GM04503 (cell line): ENCODE results near the gene GET4.
"Not testable (repeated sequence)": the region's sequence is repeated elsewhere in the genome, so short reads cannot be mapped to it uniquely, and the experiment has no call there.

ENCODE experiments used
- DNase-seq: peaks from one replicate; pipeline ENCODE4 v3.0.0-alpha.2; 2012; ENCODE audit warnings: low read depth

The GET4 gene

DNA sequence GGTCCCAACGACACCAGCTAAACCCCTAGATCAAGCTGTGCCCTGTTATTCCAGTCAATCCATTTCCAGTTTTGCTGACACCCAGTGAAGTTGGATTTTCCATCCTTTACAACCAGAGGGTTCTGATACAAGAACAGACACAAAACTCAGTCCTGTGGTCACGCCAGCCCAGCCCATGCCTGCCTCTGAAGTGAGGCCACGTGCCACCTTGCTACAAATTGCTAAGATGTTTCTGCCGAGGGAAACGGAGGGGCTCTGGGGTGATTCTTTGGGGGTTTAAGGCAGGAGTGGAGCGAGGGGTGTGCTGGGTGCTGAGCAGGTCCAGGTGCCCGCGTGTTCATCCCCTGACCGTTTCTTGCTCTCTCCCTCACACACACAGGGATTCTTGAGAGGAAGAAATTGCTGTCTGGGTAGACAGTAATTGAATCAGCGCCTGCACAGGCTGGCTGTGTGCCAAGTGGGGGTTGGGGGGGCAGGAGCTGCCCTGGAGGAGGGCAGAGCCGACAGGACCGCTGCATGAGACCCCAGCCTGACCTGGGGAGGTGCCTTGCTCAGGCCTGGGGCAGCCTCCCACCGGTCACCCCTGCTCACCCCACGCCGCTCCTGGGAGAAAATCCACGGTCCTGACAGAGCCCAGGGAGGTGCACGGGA, 40.1 kb downstream of the GET4 start:
- DNase-seq = no peak

DNA sequence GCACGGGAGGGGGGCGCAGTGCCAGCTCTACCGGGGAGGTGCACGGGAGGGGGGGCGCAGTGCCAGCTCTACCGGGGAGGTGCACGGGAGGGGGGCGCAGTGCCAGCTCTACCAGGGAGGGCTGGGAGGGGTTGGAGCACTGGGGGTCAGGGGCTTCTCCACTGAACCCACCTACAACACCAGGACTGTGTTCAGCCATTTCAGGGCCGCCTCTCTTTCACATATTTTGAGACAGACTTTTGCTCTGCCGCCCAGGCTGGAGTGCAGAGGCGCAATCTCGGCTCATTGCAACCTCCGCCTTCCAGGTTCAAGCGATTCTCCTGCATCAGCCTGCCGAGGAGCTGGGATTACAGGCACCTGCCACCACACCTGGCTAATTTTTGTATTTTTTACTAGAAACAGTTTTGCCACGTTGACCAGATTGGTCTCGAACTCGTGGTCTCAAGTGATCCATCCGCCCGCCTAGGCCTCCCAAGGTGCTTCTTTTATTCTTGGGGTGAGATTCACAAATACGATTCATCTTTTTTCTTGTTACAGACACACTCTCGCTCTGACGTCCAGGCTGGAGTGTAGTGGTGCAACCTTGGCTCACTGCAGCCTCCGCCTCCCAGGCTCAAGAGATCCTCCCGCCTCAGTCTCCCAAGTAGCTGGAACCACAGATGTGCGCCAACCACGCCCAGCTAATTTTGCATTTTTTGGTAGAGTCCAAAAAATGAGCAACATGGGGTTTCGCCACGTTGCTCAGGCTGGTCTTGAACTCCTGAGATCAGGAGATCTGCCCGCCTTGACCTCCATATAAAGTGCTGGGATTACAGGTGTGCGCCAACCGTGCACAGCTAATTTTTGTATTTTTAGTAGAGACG, 41.1 kb downstream of the GET4 start:
- DNase-seq = no peak

DNA sequence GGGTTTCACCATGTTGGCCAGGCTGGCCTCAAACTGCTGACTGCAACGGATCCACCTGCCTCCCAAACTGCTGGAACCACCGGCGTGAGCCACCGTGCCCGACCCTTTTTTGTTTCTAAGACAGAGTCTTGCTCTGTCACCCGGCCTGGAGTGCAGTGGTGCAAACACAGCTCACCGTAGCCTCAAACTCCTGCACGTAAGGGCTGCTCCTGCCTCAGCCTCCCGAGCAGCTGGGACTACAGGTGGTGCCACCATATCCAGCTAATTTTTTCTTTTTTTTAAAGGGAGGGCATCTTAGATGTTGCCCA, 41.7 kb downstream of the GET4 start:
- no peak for DNase-seq

DNA sequence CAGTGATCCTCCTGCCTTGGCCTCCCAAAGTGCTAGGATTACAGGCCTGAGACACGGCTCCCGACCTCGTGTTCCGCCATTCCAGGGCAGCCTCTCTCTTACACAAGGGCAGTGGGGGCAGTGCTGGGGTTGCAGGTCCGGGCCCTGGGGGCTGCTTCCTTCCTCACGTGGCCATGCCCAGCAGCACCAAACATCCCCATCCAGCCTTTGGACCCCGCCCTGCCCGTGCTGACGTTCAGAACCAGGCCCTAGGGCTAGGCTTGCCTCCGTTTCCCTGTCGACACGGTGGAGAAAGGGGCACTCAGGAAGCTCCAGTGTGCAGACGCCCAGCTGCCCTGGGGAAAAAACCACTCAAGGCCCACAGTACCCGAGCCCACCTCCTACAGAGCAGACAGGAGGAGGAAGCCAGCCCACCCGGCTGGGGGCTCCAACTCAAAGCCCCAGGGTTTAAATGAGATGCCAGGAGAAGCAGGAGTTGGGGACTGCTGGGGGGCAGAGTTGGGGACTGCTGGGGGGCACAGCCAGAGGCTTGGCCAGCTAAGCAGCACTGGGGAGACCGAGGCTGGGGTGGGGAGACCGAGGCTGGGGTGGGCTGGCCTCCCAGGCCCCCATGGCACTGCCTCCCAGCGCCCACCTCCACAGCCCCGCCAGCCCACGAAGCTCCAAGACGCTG, 42.2 kb downstream of the GET4 start:
- DNase-seq = no peak

DNA sequence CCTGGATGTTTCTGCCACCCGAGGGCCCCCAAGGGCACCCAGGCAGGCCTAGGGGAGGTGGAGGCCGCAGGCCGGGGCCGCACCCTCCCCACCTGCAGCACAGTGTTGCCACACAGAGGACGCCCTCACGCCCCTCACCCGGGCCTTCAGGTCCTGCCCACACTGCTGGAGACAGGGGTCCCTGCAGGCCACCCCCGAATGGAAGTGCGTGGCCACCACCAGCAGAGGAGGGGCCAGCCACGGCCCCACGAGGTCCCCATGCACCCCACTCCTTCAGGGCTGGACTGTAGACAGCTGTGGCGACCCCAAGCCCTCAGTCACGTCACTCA, 42.7 kb downstream of the GET4 start:
- DNase-seq = no peak

DNA sequence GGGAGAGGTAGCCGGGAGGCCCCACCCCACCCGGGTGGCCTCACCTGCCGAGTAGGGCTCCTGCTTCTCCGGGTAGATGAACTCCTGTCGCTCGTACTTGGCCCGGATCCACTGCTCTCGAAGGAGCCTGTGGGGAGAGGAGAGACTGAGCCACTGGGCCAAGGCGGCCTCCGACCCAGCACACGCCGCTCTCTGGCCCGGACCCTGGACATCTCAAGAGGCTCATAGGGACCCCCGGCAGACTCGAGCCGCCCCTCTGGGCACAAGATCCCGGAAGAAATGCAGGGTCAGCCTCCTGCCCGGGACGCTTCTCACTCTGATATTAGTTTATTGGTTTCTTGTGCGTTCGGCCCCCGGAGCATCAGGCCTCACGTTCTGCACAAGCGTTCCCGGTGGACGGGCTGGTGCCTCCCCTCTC, 43.6 kb downstream of the GET4 start:
- DNase-seq = no peak

DNA sequence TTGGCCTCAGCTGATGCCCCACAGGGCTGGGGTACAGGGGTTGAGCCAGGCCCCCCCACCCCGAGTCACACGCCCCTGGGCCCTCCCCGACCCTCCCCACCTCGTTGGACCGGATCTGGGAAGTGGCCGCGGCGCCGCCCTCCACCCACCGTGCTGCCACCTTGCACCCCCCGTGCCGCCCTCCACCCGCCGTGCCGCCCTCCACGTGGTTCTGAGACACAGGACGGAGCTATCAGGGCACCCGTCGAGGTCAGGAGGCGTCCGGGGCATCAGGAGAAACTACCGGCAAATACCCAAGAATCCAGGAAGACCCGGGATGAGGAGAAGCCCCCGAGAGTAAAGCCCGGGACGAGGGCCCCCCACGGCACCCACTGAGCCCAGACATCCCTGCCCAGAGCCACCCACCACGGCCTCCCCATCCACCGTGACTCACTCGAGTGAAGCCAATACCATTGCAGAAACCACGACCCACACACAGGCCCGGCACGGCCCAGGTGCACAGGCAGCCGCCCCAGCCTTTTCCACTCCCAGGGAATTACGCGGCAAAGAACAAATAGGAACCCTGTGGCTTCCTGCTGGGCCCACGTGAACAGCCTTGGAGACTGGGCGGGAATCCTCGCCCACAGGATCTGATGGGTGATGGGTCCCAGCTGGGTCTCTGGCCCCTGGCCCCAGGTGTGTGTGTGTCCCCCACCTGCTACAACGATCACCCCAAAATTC, 44.2 kb downstream of the GET4 start:
- DNase-seq = no peak

DNA sequence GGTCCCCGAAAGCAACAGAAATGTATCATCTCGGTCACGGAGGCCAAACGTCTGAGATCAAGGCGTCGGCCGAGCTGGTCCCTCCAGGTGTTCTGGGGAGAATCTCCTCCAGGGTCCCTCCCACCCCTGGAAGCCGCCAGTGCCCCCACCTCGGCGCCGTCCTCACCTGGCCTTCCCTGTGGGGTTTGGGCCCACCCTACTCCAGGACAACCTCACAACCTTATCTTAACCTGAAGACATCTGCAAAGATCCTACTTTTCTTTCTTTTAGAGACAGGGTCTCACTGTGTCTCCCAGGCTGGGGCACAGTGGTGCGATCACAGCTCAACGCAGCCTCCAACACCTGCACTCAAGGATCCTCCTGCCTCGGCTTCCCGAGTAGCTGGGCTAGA, 44.7 kb downstream of the GET4 start:
- DNase-seq = no peak

DNA sequence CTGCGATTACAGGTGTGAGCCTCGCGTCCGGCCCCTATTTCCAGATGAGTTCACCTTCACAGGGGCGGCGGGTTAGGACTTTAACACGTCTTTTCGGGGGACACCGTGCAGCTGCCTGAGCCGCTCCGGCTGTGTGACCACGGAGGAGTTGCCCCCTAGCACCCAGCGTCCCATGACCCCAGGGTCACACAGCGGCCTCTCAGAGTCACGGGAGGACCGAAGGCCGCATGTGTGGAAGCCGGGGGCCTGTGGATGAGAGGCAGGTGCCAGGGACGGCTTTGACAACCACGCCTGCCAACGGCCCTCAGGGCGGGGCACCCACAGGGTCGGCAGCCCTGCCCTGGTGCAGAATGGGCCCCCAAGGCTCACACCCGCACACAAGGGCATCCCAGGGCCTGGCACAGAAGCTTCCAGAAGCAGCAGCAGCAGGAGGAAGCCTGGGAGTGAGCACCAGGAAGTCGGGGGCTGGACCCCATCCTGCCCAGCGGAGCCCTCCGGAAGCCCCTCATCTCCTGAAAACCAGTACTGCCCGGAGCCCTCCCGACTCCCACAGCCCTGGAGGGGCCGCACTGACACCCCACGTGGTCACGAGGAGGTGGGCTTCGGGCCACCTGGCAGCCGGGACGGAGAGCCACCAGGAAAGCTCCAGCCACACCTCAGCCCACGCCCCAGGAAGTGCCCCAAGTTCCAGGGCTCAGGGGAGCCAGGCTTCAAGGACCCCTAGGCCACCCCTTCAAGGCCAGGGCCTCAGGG, 45.4 kb downstream of the GET4 start:
- DNase-seq = no peak

DNA sequence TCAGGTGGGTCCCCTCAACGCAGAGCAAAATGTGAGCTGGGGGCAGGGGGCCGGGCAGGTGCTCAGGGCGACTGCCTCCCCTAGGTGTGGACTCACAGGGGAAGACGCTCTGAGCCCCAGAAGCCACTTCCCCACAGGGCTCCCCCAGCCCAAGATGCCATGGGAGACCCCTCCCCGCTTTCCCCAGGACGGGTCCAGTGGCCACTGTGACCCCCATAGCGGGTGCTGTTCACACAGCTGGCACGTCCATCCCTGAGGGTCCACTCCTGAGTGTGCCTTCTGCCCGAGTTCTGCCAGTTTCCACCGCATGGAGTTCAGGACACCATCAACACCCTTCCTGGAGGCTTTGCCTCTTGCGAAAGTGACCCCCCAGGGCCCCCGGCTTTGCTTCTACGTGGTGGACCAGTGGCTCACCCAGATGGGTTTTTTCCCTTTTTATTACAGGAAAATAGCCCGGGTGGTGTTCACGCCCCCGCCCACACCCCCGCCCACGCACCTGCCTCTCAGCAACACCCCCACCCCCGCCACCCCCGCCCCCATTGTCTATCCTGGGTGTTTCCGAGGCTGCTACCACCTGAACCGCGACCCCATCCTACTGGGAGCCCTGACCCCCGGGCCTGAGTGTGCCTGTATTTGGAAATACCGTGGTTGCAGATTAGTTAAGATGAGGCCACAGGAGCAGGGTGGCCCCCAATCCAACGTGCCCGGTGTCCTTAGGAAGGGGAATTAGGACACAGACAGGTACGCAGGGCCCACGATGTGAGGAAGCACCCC, 46.2 kb downstream of the GET4 start:
- no peak for DNase-seq

DNA sequence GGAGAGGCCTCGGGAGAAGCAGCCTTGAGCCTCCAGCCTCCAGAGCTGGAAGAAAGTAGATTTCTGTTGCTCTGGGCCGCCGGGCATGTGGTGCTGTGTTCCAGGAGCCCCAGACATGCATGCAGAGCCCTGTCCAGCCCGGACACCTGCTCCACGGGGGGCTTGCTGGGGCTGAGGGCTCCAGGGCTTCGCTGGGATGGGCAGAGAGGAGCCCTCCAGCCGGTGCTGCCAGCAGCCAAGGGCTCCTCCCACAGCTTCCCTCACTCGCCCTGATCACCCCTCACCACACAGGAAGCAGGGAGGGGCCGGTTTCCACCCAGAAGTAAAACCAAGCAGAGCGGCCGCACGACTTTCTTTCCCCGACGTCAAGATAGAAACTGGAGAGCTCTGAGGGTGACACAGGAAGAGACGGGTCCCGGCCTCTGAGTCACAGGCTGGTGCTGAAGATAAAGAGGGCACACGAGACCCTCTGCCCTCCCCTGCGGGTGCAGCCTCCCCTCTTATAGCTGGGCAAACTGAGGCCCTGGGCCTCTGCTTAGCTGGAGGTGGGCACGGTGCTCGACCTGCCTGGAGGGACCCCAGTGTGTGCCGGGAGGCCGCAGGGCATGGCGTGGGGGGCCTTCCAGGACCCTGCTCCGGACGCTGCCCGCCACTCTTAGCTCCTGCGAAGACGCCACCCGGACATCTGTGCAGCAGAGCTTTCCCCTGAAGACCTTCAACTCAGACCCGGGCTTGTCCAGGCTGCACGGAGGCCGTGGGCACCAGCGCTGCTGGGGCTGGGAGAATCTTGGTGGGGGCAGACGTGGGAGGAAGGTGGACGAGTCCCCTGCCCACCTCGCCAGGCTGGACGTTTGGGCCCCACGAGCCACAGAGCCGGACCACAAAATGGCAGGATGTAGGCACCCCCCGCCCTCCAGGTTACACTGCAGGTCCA, 47.0 kb downstream of the GET4 start:
- no peak for DNase-seq

DNA sequence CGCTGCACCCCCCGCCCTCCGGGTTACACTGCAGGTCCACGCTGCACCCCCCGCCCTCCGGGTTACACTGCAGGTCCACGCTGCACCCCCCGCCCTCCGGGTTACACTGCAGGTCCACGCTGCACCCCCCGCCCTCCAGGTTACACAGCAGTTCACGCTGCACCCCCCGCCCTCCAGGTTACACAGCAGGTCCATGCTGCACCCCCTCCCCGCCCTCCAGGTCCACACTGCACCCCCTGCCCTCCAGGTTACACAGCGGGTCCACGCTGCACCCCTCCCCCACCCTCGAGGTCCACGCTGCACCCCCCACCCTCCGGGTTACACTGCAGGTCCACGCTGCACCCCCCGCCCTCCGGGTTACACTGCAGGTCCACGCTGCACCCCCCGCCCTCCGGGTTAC, 47.7 kb downstream of the GET4 start:
- DNase-seq = not testable (repeated sequence)

DNA sequence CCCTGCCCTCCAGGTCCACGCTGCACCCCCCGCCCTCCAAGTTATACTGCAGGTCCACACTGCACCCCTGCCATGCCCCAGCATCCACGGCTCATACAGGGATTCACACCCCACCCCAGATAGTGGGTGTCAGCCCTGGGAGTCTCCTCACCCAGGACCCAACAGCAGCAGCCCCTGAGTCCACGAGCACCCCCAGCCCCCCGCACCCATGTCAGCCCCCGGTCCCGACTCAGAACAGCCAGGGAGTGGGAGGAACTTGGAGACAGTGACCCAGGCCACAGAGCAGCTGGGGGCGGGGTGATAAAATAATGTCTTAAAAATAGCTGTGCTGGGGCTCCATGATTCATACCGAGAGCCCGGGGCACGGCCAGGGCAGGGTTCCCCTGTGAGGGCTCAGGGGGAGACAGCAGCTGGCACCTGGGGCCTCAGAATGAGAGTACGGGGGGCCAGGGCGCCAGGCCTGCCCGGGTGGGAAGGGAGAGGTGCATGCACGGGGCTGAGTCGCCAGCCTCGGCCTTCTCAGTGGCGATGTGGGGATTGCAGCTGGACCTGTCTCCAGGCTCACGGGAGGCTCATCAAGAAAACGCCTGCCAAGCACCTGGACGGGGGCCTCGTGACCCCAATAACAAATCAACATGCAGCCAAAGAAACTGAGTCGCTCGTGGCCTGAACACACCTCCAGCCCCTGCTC, 48.3 kb downstream of the GET4 start:
- DNase-seq = no peak

DNA sequence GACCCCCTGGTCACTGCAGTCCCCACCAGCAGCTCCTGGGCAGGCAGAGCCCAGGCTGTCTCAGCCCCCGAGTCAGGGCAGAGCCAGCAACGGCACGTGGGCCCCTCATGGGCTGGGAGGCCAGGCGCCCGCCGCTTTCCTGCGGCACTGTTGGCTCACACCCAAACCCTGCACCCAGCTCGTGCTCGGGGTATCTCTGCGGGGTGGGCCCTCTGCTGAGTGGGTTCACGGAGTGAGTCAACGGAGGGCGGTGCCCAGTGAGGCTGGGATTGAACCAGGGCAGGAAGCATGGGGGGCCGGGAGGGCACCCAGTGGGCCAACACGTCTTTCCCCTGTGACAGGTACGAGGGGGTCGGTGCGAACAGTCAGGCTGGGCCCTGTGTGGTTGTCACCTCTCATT, 49.2 kb downstream of the GET4 start:
- no peak for DNase-seq

DNA sequence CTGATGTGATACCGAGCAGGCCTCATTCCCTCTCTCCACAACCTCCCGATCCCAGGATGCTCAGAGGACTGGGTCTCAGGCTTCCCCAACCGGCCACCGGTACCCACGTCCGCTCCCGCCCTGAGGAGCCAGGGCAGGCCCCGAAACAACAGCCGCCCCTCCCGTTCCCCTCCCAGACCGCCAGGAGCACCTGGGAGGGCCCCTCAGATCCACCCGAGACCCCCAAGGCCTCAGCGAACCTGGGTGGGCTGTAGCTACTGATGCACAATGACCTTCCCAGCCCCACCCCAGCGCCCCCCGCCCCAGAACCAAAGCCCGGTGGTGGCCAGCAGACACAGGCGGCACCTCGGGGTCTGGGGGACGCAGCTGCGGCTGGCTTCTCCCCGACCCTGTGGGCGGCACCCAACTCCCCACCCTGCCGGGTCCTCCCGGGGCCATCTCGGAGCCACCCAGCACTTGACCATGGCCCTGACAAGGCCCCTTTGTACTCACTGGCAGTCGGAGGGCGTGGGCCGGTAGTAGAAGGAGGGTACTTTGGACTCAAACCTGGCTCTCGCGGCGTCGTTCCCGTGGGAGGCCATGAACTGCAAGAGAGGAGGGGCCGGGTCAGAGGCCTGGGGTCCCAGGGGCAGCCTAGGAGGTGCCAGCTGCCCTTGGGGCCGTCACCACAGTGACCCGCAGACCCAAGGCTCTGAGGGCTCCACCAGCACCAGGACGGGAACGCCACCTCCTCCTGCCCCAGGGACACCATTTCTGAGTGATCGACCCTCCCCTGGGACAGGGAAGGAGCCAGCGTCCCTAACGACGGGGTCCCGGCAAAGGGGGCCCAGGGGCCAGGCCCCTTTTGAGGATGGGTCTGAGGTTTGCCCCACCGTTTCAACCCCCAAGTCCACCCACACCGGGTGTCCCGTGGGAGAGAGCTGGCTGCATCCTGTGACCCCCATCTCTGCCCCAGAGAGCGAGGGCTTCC, 50.0 kb downstream of the GET4 start:
- no peak for DNase-seq

DNA sequence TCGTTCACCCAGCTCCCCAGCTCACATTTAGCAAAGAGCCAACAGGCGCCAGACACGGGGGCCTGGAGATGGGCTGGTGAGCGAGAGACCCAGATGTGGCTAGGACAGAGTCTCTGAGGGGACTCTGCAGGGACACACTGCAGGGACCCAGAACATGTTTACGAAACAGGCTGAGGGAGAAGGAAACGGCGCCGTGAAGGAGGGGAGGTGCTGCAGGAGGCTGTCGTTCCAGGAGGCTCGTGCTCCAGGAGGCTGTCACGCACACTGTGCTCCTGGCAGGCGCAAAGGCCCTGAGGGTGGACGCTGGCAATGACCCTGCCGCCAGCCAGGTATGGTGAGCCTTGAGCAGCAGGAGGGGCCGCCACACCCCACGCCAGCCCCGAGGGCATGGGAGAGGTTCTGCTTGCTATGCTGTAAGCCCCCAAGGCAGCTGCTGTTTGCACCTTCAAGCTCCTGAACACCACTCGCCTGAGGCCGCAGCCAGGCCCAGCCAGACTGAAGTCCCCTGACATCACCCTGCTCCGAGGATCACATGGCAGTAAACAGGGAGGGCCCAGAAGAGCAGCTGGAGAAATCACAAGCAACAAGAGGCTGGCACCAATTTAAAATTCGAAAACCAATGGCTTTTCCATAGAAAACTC, 50.8 kb downstream of the GET4 start:
- no peak for DNase-seq

DNA sequence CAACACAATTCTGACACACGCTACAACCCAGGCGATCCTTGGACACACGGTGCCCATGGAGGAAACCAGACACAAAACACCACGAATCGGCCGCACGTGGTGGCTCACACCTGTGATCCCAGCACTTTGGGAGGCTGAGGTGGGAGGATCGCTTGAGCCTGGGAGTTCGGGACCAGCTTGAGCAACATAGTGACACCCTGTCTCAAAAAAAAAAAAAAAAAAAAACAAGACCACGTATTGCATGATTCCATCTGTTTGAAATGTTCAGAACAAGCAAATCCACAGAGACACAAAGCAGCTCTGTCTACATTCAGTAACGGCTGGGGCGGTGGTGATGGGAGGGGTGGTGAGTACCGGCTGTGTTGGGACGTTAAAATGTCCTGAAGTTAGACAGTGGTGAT, 53.0 kb downstream of the GET4 start:
- no peak for DNase-seq
